H1 (cell line): ENCODE data around the gene ADM5. TPM values are rescaled to one million over a fixed set of nuclear protein-coding genes. Genes with fewer than 3 reads are reported as not detected.

Experiments
- CTCF ChIA-PET: fragments of 300-600 bp; sonication (Branson Sonifier 250); formaldehyde crosslinking; loops from one replicate; lab custom pipeline; 2021; ENCODE audit not compliant: partially characterized antibody; lab: Charles Lee
- POLR2A ChIA-PET: fragments of 300-600 bp; sonication (Branson Sonifier 250); formaldehyde crosslinking; loops from one replicate; lab custom pipeline; 2021; ENCODE audit warnings: inconsistent platforms; ENCODE audit not compliant: partially characterized antibody; lab: Charles Lee
- DNase-seq, 2 experiments: peaks; one replicate each; pipeline versions ENCODE4 v3.0.0 to v3.0.0-alpha.2; 2010 to 2022; ENCODE audit warnings: low spot score in 2 of 2, low read depth in 1 of 2, mixed read lengths in 1 of 2
- FAIRE-seq: peaks from 2 replicates; lab custom pipeline; 2011; peaks lifted over from hg19 to GRCh38; lab: Jason Lieb, UNC
- H2AFZ ChIP-seq: 2 replicates; pipeline ENCODE4 v1.8.1; 2012; ENCODE audit warnings: low read length, inconsistent platforms
- H2AK5ac ChIP-seq: 2 replicates; pipeline ENCODE4 v1.6.1; 2013; ENCODE audit warnings: low read depth, low read length
- H2BK120ac ChIP-seq: replicated peaks from 2 replicates; pipeline ENCODE3; 2013; ENCODE audit warnings: low read depth, low read length, inconsistent platforms
- H2BK12ac ChIP-seq: 2 replicates; pipeline ENCODE4 v1.6.1; 2013; ENCODE audit warnings: low read depth, low read length
- H2BK15ac ChIP-seq: 2 replicates; pipeline ENCODE4 v1.6.1; 2013; ENCODE audit warnings: low read length
- H2BK20ac ChIP-seq: 2 replicates; pipeline ENCODE4 v1.6.1; 2013; ENCODE audit warnings: low read length
- H2BK5ac ChIP-seq: 2 replicates; pipeline ENCODE4 v1.6.1; 2013; ENCODE audit warnings: low read depth, low read length
- H3K14ac ChIP-seq: 2 replicates; pipeline ENCODE4 v1.6.1; 2013; ENCODE audit warnings: inconsistent platforms; ENCODE audit not compliant: insufficient read length
- H3K18ac ChIP-seq: 2 replicates; pipeline ENCODE4 v1.6.1; 2013; ENCODE audit warnings: low read length; ENCODE audit errors: extremely low read depth
- H3K23ac ChIP-seq: 2 replicates; pipeline ENCODE4 v1.6.1; 2013; ENCODE audit warnings: inconsistent platforms; ENCODE audit not compliant: insufficient read length
- H3K23me2 ChIP-seq: 2 replicates; pipeline ENCODE4 v1.6.1; 2013; ENCODE audit warnings: low read depth, low read length
- H3K27ac ChIP-seq: 2 replicates; pipeline ENCODE4 v1.6.1; 2011; ENCODE audit warnings: low read depth, low read length, inconsistent platforms
- H3K27me3 ChIP-seq, 4 experiments: replicated peaks in 1 of 4; 1 replicate in 1 of 4; 2 replicates in 3 of 4; pipeline versions ENCODE4 v1.6.1 to v1.8.1; 2011 to 2013; ENCODE audit warnings: low read length in 3 of 4, mild to moderate bottlenecking in 3 of 4, inconsistent platforms in 2 of 4, mixed read lengths in 2 of 4, moderate library complexity in 1 of 4; ENCODE audit not compliant: control insufficient read depth in 3 of 4, insufficient read depth in 3 of 4; ENCODE audit errors: extremely low read depth in 1 of 4
- H3K36me3 ChIP-seq, 4 experiments: 2 replicates each; pipeline versions ENCODE4 v1.6.1 to v1.8.1; 2011 to 2013; ENCODE audit warnings: mild to moderate bottlenecking in 4 of 4, low read length in 3 of 4, moderate library complexity in 2 of 4, control low read depth in 1 of 4, inconsistent platforms in 1 of 4; ENCODE audit not compliant: insufficient read depth in 4 of 4, control insufficient read depth in 2 of 4
- H3K4ac ChIP-seq: replicated peaks from 2 replicates; pipeline ENCODE3; 2013; ENCODE audit warnings: low read length, low read depth, mixed read lengths, inconsistent platforms; ENCODE audit not compliant: insufficient read length
- H3K4me1 ChIP-seq, 4 experiments: replicated peaks in 1 of 4; 1 replicate in 1 of 4; 2 replicates in 3 of 4; pipeline versions ENCODE4 v1.6.1 to v1.8.1; 2011 to 2013; ENCODE audit warnings: low read length in 3 of 4, inconsistent platforms in 2 of 4, mixed read lengths in 1 of 4; ENCODE audit not compliant: insufficient read depth in 4 of 4, control insufficient read depth in 3 of 4
- H3K4me2 ChIP-seq, 2 experiments: 2 replicates each; pipeline versions ENCODE4 v1.6.1 to v1.8.1; 2011 to 2013; ENCODE audit warnings: low read depth in 2 of 2, low read length in 2 of 2, control low read depth in 1 of 2, inconsistent platforms in 1 of 2, mild to moderate bottlenecking in 1 of 2; ENCODE audit not compliant: insufficient read depth in 1 of 2
- H3K4me3 ChIP-seq, 4 experiments: fragments of 200-600, 300-600 bp in 1 of 4; sonication (generic), shearing (Covaris generic), sonication (Bioruptor Twin) in 1 of 4; 2 replicates each; pipeline versions ENCODE4 v1.5.1 to v1.8.1; 2011 to 2016; ENCODE audit warnings: low read length in 4 of 4, low read depth in 3 of 4, control low read depth in 2 of 4, inconsistent platforms in 2 of 4, mild to moderate bottlenecking in 2 of 4, mixed read lengths in 1 of 4, moderate library complexity in 1 of 4; ENCODE audit not compliant: insufficient read depth in 2 of 4; ENCODE audit errors: extremely low read depth in 1 of 4
- H3K56ac ChIP-seq: replicated peaks from 2 replicates; pipeline ENCODE3; 2013; ENCODE audit warnings: low read depth, mild to moderate bottlenecking, mixed read lengths, low read length, inconsistent platforms; ENCODE audit not compliant: insufficient read length
- H3K79me1 ChIP-seq: 2 replicates; pipeline ENCODE4 v1.6.1; 2013; ENCODE audit warnings: low read depth, low read length, control low read depth
- H3K79me2 ChIP-seq, 2 experiments: 2 replicates each; pipeline versions ENCODE4 v1.6.1 to v1.8.1; 2012 to 2013; ENCODE audit warnings: low read length in 2 of 2, mild to moderate bottlenecking in 2 of 2, inconsistent platforms in 1 of 2; ENCODE audit not compliant: insufficient read depth in 2 of 2, control insufficient read depth in 1 of 2
- H3K9ac ChIP-seq, 4 experiments: replicated peaks in 1 of 4; 1 replicate in 1 of 4; 2 replicates in 3 of 4; pipeline versions ENCODE4 v1.6.1 to v1.8.1; 2011 to 2013; ENCODE audit warnings: low read depth in 3 of 4, low read length in 3 of 4, control low read depth in 2 of 4, mild to moderate bottlenecking in 2 of 4, moderate library complexity in 2 of 4, inconsistent platforms in 1 of 4; ENCODE audit errors: extremely low read depth in 1 of 4
- H3K9me3 ChIP-seq, 2 experiments: 2 replicates each; pipeline versions ENCODE4 v1.6.1 to v1.8.1; 2012 to 2013; ENCODE audit warnings: mild to moderate bottlenecking in 2 of 2, moderate library complexity in 2 of 2, control low read depth in 1 of 2, inconsistent platforms in 1 of 2, low read depth in 1 of 2, low read length in 1 of 2, mixed read lengths in 1 of 2; ENCODE audit not compliant: insufficient read depth in 2 of 2
- H4K20me1 ChIP-seq, 2 experiments: replicated peaks in 1 of 2; 2 replicates each; pipeline versions ENCODE3 to v1.8.1; 2011 to 2013; ENCODE audit warnings: inconsistent platforms in 2 of 2, low read length in 2 of 2, mild to moderate bottlenecking in 1 of 2; ENCODE audit not compliant: insufficient read depth in 2 of 2, control insufficient read depth in 1 of 2
- H4K5ac ChIP-seq: 2 replicates; pipeline ENCODE4 v1.6.1; 2013; ENCODE audit warnings: low read length, low read depth, mixed read lengths, inconsistent platforms; ENCODE audit not compliant: insufficient read length
- H4K8ac ChIP-seq: 2 replicates; pipeline ENCODE4 v1.8.0; 2013; ENCODE audit warnings: mild to moderate bottlenecking, moderate library complexity, low read length, inconsistent platforms; ENCODE audit not compliant: insufficient read depth; ENCODE audit errors: extremely low read depth
- H4K91ac ChIP-seq: replicated peaks from 2 replicates; pipeline ENCODE3; 2013; ENCODE audit warnings: low read length, mixed read lengths, inconsistent platforms; ENCODE audit not compliant: insufficient read length
- CBX8 ChIP-seq: fragments of 300-800, 300-1000 bp; sonication (generic); IDR thresholded peaks from 2 replicates; pipeline ENCODE4 v1.7.1; 2016; ENCODE audit warnings: low read depth, low read length, borderline replicate concordance
- CREB1 ChIP-seq: IDR thresholded peaks from 2 replicates; pipeline ENCODE4 v1.6.1; 2012; ENCODE audit warnings: inconsistent platforms
- E2F6 ChIP-seq: IDR thresholded peaks from 2 replicates; pipeline ENCODE4 v1.6.1; 2012; ENCODE audit warnings: inconsistent platforms
- EZH2 ChIP-seq: fragments of 200-600 bp; sonication (generic); IDR thresholded peaks from 2 replicates; pipeline ENCODE4 v1.7.1; 2012; ENCODE audit warnings: low read depth, mild to moderate bottlenecking, moderate library complexity, low read length, inconsistent platforms; ENCODE audit not compliant: severe bottlenecking
- JUN ChIP-seq: IDR thresholded peaks from 2 replicates; pipeline ENCODE4 v1.6.1; 2011; ENCODE audit warnings: low read depth, mild to moderate bottlenecking, improper control_type of control experiment, low read length
- KDM5A ChIP-seq: fragments of 200-600 bp; IDR thresholded peaks from 2 replicates; pipeline ENCODE4 v1.7.1; 2012; ENCODE audit warnings: mild to moderate bottlenecking, low read length, inconsistent platforms, mixed read lengths
- RXRA ChIP-seq: IDR thresholded peaks from 2 replicates; pipeline ENCODE4 v1.6.1; 2011; ENCODE audit warnings: low read depth, mild to moderate bottlenecking, low read length, moderate library complexity; ENCODE audit not compliant: insufficient read depth
- TCF12 ChIP-seq: IDR thresholded peaks from 2 replicates; pipeline ENCODE4 v1.6.1; 2011; ENCODE audit warnings: low read depth, mild to moderate bottlenecking, low read length
- YY1 ChIP-seq: IDR thresholded peaks from 2 replicates; pipeline ENCODE4 v1.6.1; 2011; ENCODE audit warnings: low read depth, mild to moderate bottlenecking, low read length
- WGBS, 2 experiments: shearing (Covaris generic) in 1 of 2; methylation state at CpG; one replicate each; pipeline versions ENCODE4 v1.1.6 to v1.1.7; 2013 to 2015; ENCODE audit warnings: low lambda C conversion rate in 2 of 2, mixed read lengths in 2 of 2, inconsistent platforms in 1 of 2, low coverage in 1 of 2, missing lambda C conversion rate in 1 of 2; ENCODE audit not compliant: insufficient replicate concordance in 2 of 2, insufficient coverage in 1 of 2, insufficient read length in 1 of 2; ENCODE audit errors: extremely low coverage in 1 of 2, missing lambda C conversion rate in 1 of 2; 5-methylcytosine and 5-hydroxymethylcytosine counted together
- polyA plus RNA-seq, 7 experiments: library from polyadenylated mRNA; depleted of rRNA in 3 of 7; stranded (reverse) in 5 of 7; unstranded in 2 of 7; fragments of >200 nt in 5 of 7; fragments of 200-250 nt in 2 of 7; gene quantifications; 1 replicate in 5 of 7; 2 replicates in 1 of 7; 4 replicates in 1 of 7; pipeline versions ENCODE4 v1.2.1 to v1.2.3, GENCODE V29; 2011 to 2013; ENCODE audit warnings: missing spikeins in 2 of 7, mixed read lengths in 2 of 7
- total RNA-seq: library from RNA; stranded (reverse); fragmentation: NEBNext Ultra II Directional; extraction: Animal tissue kit (Norgen Biotek cat#: 25700); gene quantifications from 2 replicates; pipeline ENCODE4 v1.2.1, GENCODE V29; 2021

Gene ADM5
- total and polyA plus RNA-seq, 2 of the 8 experiments (the other 6 are each of a cell fraction or from before 2014, with no cell fraction given) = 2.5 to 2.6 TPM

GRCh38 chr19:49653466-49653806, 36.0 kb upstream of the ADM5 start:
- no peak overlapping the region for H2AFZ ChIP-seq
- 92% methylated on average over 5 of the region's 13 CpGs; no CpG with 5 or more reads in 1 of the 2 experiments for WGBS, 2 experiments
- H2BK5ac ChIP-seq = no peak overlapping the region
- no peak overlapping the region for H3K4me2 ChIP-seq
- H3K27me3 ChIP-seq = no peaks in the 10 kb centered on the region
- H4K5ac ChIP-seq = no peak overlapping the region
- H3K9ac ChIP-seq = no peak overlapping the region
- H3K18ac ChIP-seq = no peak overlapping the region
- DNase-seq = no peak
- no peak overlapping the region for H2BK120ac ChIP-seq
- ChIA-PET CTCF (interaction anchor here (1.0 to 1.6 kb wide), 2 partner anchors 20 to 35 kb away, joined by 4 to 5 read pairs; partner anchors contain the start of gene ADM5), POLR2A (interaction anchor here (0.9 to 18.0 kb wide), 5 partner anchors 9 to 60 kb away, joined by 4 to 275 read pairs (median 34); partner anchors contain the start of genes ADM5, BCL2L12, IRF3 and PRMT1)
- H3K4ac ChIP-seq = no peak overlapping the region
- no peak overlapping the region for H3K56ac ChIP-seq
- H3K36me3 ChIP-seq = peaks cover 13 to 70% (median 42%) of the 10 kb centered on the region in 4 experiments; a peak in 7 of 8 replicates
- H3K4me1 ChIP-seq = peaks cover 0 to 14% (median 5%) of the 10 kb centered on the region in 4 experiments; a peak in 4 of 7 replicates
- H3K4me3 ChIP-seq = no peak overlapping the region
- H4K8ac ChIP-seq = peak overlapping the region; percentile 4; the same call in 1 of the 2 replicates
- H3K23ac ChIP-seq = no peak overlapping the region
- no peak overlapping the region for H2BK12ac ChIP-seq
- peaks cover 6 to 17% of the 10 kb centered on the region in 2 experiments for H4K20me1 ChIP-seq
- H3K23me2 ChIP-seq = no peaks in the 10 kb centered on the region
- H2BK20ac ChIP-seq = no peak overlapping the region
- H2AK5ac ChIP-seq = no peak overlapping the region
- no peak overlapping the region for H2BK15ac ChIP-seq
- no peaks in the 10 kb centered on the region; a peak in 1 of 4 replicates for H3K79me2 ChIP-seq
- no peak for FAIRE-seq
- no peak overlapping the region for H3K27ac ChIP-seq
- no peak overlapping the region for H3K14ac ChIP-seq
- no peaks in the 10 kb centered on the region for H3K9me3 ChIP-seq
- no peak overlapping the region for H4K91ac ChIP-seq
- peaks cover 7% of the 10 kb centered on the region; the same call in 1 of the 2 replicates for H3K79me1 ChIP-seq
- TF ChIP-seq KDM5A (no peak), RXRA (no peak), CBX8 (no peak), TCF12 (no peak), YY1 (no peak), EZH2 (no peak), CREB1 (no peak), JUN (no peak), E2F6 (no peak)
